ENCODE data around the gene NEDD4L. TPM values are rescaled to one million over a fixed set of nuclear protein-coding genes. Genes with fewer than 3 reads are reported as not detected.

Gene NEDD4L
- polyA plus RNA-seq, 1 of the 3 experiments (the other 2 are of a cell fraction), result 13.2 TPM

DNA sequence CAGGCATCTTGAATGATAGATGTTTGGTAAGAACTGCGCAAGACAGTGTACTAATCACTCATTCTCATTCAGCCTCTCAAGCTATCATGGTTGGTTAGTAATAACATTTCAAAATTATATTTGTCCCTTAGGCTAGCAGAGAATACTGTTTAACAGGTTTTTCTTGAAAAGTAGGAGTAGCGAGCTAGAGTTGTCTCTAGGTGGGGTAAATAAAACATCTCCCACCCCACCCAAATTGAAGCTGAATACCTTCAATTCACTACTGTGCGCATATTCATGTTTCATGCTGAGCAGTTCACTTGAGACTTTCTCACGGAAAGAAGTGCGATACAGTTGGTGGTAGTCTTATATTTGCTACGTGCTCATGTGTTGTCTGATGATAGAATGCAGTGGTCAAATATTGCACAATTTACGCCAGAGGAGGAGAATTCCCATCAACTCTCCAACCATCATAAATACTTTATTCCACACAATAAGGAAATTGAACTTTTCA is 49.3 kb downstream of the NEDD4L start:
- Histone ChIP-seq H3K4me1 (ENCODE audit: control insufficient read depth in 1 of 2, insufficient read depth in 2 of 2, low read depth in 1 of 2, low read length in 1 of 2) (peaks cover 0 to 8% of the 10 kb centered on the region in 2 experiments; a peak in 1 of 4 replicates), H3K9ac (no peak overlapping the region), H3K36me3 (replicated peaks in 1 of 2; ENCODE audit: control insufficient read depth in 1 of 2, insufficient read depth in 2 of 2, low read length in 1 of 2) (no peaks in the 10 kb centered on the region), H3K27ac (ENCODE audit: low read depth in 2 of 2, low read length in 1 of 2) (no peak overlapping the region), H3K9me2 (no peaks in the 10 kb centered on the region), H4K20me1 (ENCODE audit: insufficient read depth) (no peaks in the 10 kb centered on the region), H3K4me2 (no peak overlapping the region), H3K27me3 (ENCODE audit: insufficient read depth) (no peaks in the 10 kb centered on the region), H3K9me3 (no peaks in the 10 kb centered on the region), H3F3A (replicated peaks; ENCODE audit: insufficient read depth) (peaks cover 8% of the 10 kb centered on the region), H3K79me2 (ENCODE audit: insufficient read depth) (no peaks in the 10 kb centered on the region), H3K4me3 (ENCODE audit: low read depth in 2 of 2, low read length in 1 of 2) (no peak overlapping the region), H2AFZ (ENCODE audit: low read depth) (no peak overlapping the region)
- TF ChIP-seq JUND (IDR thresholded peaks at IDR 0.05) (no peak), POLR2AphosphoS5 (IDR thresholded peaks at IDR 0.05; ENCODE audit: low read depth, low read length) (no peak), GABPA (IDR thresholded peaks at IDR 0.05; ENCODE audit: low read depth) (no peak), TCF12 (IDR thresholded peaks at IDR 0.05) (no peak), ELF1 (IDR thresholded peaks at IDR 0.05) (no peak), CHD2 (IDR thresholded peaks at IDR 0.05; ENCODE audit: low read length, partially characterized antibody) (no peak)
- no peak for DNase-seq
- WGBS (ENCODE audit: low lambda C conversion rate), result 93% methylated on average over 7 of the region's 7 CpGs
- ChIA-PET CTCF (interaction anchor here (0.9 to 1.0 kb wide), 2 partner anchors 28 to 50 kb away, joined by 4 to 6 read pairs; partner anchors contain the start of gene NEDD4L), POLR2A (no interaction called here)

DNA sequence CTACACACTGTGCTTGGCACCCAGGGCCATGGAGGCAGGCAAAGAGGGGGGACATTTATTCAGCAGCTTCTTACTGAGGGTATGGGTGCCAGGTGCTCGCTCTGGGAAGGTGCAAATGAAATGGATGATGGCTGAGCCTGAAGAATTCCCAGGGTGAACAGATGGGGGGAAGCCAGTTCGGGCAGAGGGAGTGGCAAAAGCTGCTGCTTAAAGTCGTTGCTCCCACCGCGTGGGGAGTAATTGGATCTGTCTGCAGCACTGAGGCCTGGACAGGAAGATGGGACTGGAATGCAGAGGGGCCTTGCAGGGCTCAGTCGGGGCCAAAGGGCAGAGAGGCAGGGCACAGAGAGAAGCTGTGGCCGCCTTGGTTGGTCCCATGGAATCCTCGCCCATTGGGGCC is 51.2 kb downstream of the NEDD4L start:
- Histone ChIP-seq H3F3A (replicated peaks; ENCODE audit: insufficient read depth) (peaks cover 8% of the 10 kb centered on the region), H3K9ac (no peak overlapping the region), H3K36me3 (replicated peaks in 1 of 2; ENCODE audit: control insufficient read depth in 1 of 2, insufficient read depth in 2 of 2, low read length in 1 of 2) (no peaks in the 10 kb centered on the region), H3K79me2 (ENCODE audit: insufficient read depth) (no peaks in the 10 kb centered on the region), H4K20me1 (ENCODE audit: insufficient read depth) (no peaks in the 10 kb centered on the region), H3K27ac (ENCODE audit: low read depth in 2 of 2, low read length in 1 of 2) (no peak overlapping the region), H3K27me3 (ENCODE audit: insufficient read depth) (no peaks in the 10 kb centered on the region), H2AFZ (ENCODE audit: low read depth) (no peak overlapping the region), H3K4me1 (ENCODE audit: control insufficient read depth in 1 of 2, insufficient read depth in 2 of 2, low read depth in 1 of 2, low read length in 1 of 2) (peaks cover 0 to 9% of the 10 kb centered on the region in 2 experiments; a peak in 1 of 4 replicates), H3K4me2 (no peak overlapping the region), H3K4me3 (ENCODE audit: low read depth in 2 of 2, low read length in 1 of 2) (no peak overlapping the region), H3K9me3 (no peaks in the 10 kb centered on the region), H3K9me2 (no peaks in the 10 kb centered on the region)
- no peak for TF ChIP-seq SMC3 (IDR thresholded peaks at IDR 0.05; ENCODE audit: low read depth, low read length)
- ChIA-PET POLR2A (no interaction called here), CTCF (interaction anchor here (1.1 to 1.4 kb wide), 3 partner anchors 26 to 52 kb away, joined by 3 to 6 read pairs (median 5); partner anchors contain the start of gene NEDD4L)
- no peak for DNase-seq
- 92% methylated on average over 6 of the region's 8 CpGs for WGBS (ENCODE audit: low lambda C conversion rate)

GRCh38 chr18:58095655-58096054 is 51.6 kb downstream of the NEDD4L start:
- TF ChIP-seq POLR2AphosphoS5 (IDR thresholded peaks at IDR 0.05; ENCODE audit: low read depth, low read length) (no peak), FOXJ3 (CRISPR knock-in tag; IDR thresholded peaks at IDR 0.05) (no peak), USF2 (IDR thresholded peaks at IDR 0.05; ENCODE audit: borderline replicate concordance, low read depth, low read length) (no peak), RCOR1 (IDR thresholded peaks at IDR 0.05; ENCODE audit: low read length) (no peak), TAF1 (IDR thresholded peaks at IDR 0.05; ENCODE audit: borderline replicate concordance, low read depth, low read length) (no peak), ZBTB33 (IDR thresholded peaks at IDR 0.05; ENCODE audit: borderline replicate concordance, low read depth) (no peak), NRF1 (IDR thresholded peaks at IDR 0.05; ENCODE audit: low read depth, low read length) (no peak), SIN3A (IDR thresholded peaks at IDR 0.05; ENCODE audit: borderline replicate concordance, low read depth, low read length) (no peak), ELF1 (IDR thresholded peaks at IDR 0.05) (no peak)
- TF ChIP-seq, protein P1, sequence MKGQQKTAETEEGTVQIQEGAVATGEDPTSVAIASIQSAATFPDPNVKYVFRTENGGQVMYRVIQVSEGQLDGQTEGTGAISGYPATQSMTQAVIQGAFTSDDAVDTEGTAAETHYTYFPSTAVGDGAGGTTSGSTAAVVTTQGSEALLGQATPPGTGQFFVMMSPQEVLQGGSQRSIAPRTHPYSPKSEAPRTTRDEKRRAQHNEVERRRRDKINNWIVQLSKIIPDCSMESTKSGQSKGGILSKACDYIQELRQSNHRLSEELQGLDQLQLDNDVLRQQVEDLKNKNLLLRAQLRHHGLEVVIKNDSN (IDR thresholded peaks at IDR 0.05; ENCODE audit: borderline replicate concordance, low read depth), result no peak
- Histone ChIP-seq H3K27me3 (ENCODE audit: insufficient read depth) (no peaks in the 10 kb centered on the region), H3K4me1 (ENCODE audit: control insufficient read depth in 1 of 2, insufficient read depth in 2 of 2, low read depth in 1 of 2, low read length in 1 of 2) (peaks cover 0 to 9% of the 10 kb centered on the region in 2 experiments; a peak in 1 of 4 replicates), H3K4me3 (ENCODE audit: low read depth in 2 of 2, low read length in 1 of 2) (no peak overlapping the region), H4K20me1 (ENCODE audit: insufficient read depth) (no peaks in the 10 kb centered on the region), H3K36me3 (replicated peaks in 1 of 2; ENCODE audit: control insufficient read depth in 1 of 2, insufficient read depth in 2 of 2, low read length in 1 of 2) (no peaks in the 10 kb centered on the region), H2AFZ (ENCODE audit: low read depth) (no peak overlapping the region), H3K9me3 (no peaks in the 10 kb centered on the region), H3K4me2 (no peak overlapping the region), H3K9ac (no peak overlapping the region), H3F3A (replicated peaks; ENCODE audit: insufficient read depth) (peaks cover 8% of the 10 kb centered on the region), H3K9me2 (no peaks in the 10 kb centered on the region), H3K27ac (ENCODE audit: low read depth in 2 of 2, low read length in 1 of 2) (no peak overlapping the region), H3K79me2 (ENCODE audit: insufficient read depth) (no peaks in the 10 kb centered on the region)
- CTCF ChIA-PET, result interaction anchor here (1.1 to 1.4 kb wide), 3 partner anchors 26 to 52 kb away, joined by 3 to 6 read pairs (median 5); partner anchors contain the start of gene NEDD4L
- no peak for DNase-seq
- POLR2A ChIA-PET, result no interaction called here
- 85% methylated on average over 2 of the region's 2 CpGs for WGBS (ENCODE audit: low lambda C conversion rate)

All from SK-N-SH (cell line).